Renal pelvis (tissue), 4 donors: Measurements from ENCODE around the gene SNX5. TPM values are rescaled to one million over a fixed set of nuclear protein-coding genes. Genes with fewer than 3 reads are reported as not detected.

Experiments used
- DNase-seq: peaks from one replicate; pipeline ENCODE4 v3.0.0-alpha.2; 2013
- polyA plus RNA-seq, 3 donors: library from polyadenylated mRNA; unstranded; fragments of 120-200 nt; gene quantifications; one replicate each; pipeline ENCODE4 v1.2.1, GENCODE V29; 2013; ENCODE audit not compliant: insufficient read length in 3 of 3

Gene SNX5
- polyA plus RNA-seq, 3 donors = 202 to 251 (median 232) TPM

DNA sequence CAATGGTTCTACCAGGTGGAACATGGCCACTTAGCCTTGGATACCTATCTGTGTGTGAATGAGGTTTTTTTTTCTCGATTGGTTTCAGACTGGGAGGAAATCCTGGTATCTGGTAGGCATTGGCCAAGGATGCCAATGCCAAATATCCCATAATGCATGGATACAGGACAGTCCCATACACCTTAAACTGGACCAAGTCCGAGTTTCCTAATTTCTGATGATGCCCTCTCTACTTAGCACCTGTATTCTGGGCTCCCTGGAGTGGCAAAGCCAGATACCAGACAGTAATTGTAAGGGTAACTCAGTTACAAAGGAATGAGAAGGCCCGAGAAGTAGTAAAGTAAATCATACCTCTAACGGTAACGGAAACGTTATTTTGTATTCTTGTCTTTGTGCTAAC, 17.9 kb downstream of the SNX5 start:
- no peak for DNase-seq

GRCh38 chr20:17949899-17950298, 18.7 kb downstream of the SNX5 start:
- DNase-seq = no peak

- DNase-seq = no peak
Measured at GRCh38 chr20:17948442-17948841, 20.2 kb downstream of the SNX5 start.

DNA sequence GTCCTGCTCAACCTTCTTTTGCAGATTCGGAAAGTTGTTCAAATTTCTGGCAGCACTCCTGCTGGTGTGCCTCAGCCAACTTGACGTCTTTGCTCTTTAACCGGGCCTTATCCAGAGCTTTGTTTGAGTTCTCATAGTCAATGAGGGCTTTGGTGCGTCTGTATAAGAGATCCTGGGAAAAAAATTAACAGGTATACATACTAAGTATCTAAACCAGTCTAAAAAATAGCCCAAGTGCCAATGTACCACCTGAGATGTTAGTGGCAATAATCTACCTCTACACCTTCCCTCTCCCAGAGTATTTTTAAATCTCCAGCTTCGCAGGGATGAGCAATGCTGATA, 21.1 kb downstream of the SNX5 start:
- DNase-seq = no peak

GRCh38 chr20:17946572-17947473, 21.8 kb downstream of the SNX5 start:
- DNase-seq = no peak

GRCh38 chr20:17946040-17946439, 22.6 kb downstream of the SNX5 start:
- DNase-seq = no peak

GRCh38 chr20:17944854-17945474, 23.6 kb downstream of the SNX5 start:
- no peak for DNase-seq

- DNase-seq = no peak
Measured at GRCh38 chr20:17943343-17943742, 25.3 kb downstream of the SNX5 start.

DNA sequence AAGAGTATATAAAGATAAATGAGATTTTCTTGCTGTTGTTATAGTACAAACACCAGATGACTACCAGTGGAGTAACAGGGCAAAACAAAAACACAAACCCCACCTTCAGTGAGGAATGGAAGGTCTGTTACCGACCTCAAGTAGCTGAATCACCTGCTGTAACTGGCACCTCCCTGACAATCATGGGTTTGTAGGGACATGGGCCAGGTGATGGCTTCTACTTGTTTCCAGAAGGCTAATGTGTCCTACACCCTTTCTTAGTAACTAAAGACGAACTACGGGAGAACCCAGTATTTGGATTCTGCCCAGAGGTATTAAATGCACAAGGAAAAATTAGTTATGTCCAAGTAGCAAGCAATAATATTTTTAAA, 26.8 kb downstream of the SNX5 start:
- DNase-seq = no peak

DNA sequence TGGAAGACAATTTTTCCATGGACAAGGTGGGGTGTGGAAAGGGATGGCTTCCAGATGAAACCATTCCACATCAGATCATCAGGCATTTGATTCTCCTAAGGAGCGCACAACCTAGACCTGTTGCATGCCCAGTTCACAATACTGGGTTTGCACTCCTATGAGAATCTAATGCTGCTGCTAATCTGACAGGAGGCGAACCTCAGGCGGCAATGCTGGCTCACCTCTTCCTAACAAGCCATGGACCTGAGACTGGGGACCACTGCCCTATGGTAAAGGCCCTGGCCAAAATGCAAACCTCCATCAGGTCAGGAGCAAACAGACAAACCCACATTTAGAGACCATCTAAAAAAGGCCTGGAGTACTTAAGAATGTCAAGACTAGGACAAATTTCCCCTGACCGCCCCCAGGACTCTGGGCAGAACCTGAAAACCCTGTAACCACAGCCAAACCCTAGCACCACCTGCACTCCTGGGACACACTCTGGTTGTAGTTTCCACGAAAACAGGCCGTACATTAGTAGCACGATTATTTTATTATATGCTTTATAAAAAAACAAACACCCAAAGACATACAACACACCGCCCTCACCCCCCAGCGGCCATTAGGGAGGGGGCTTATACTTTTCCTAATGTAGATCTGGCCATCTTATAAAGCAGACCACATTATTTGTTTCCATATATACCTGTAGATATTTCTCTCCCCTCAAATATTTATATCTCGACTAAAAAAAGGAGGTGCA, 27.3 kb downstream of the SNX5 start:
- DNase-seq = no peak

DNA sequence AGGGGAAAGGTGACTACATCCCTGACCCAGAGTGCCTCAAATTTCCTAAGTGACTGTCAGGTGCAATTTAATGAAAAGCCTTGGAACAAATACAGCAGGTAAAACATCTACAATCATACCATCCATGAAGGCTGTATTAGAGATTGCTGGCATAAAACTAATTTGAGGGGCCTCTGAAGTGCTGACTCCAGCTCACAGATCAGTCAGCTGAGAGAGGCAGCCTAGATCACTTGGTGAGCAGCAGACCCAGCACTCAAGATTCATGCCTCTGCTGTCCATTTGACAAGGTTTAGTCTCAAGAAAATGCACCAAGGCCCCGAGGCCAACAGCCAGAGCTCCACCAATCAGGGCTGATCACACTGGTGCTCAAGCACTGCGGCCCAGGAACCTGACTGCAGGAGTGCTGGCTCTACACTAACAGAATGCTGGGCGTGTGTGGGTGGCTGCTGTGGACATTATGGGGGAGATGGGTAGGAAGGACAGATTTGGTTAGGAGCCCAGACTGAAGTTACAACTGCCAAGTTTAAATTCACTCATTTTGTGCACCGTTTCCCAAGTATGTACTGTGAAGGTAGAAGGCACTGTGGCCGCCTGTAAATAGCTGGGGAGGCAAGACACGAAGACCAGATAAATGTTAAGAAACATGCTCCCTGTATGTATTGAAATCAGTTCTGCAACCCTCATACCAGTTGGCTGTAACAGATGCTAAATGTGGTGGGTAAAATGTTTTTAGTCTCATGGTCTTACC, 28.2 kb downstream of the SNX5 start:
- DNase-seq = no peak

DNA sequence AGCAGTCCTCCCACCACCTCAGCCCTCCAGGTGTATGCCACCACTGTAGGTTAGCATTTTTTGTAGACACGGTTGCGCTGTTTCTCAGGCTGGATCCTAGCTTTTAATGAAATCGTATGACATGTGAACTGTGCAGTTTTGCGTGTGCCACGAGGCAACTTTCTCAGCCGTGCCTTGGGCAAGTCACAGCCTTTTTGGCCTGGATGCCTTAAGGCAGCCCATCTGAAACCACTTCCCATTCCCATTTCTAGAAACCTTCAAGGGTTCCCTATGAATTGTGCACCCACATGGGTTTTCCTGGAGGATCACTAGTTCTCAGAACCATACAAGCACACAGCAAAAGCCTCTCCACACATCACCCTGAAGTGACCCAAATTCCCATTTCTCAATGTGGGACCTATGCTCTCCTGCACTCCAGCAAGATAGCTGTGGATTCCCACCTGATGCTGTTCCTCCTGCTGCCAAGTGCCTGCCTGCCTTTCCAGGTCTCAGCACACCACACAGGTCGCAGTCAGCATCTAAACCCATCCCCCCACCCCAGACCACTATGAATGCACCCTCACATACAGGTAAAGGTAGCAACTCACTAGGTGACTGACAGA, 28.9 kb downstream of the SNX5 start:
- no peak for DNase-seq

DNA sequence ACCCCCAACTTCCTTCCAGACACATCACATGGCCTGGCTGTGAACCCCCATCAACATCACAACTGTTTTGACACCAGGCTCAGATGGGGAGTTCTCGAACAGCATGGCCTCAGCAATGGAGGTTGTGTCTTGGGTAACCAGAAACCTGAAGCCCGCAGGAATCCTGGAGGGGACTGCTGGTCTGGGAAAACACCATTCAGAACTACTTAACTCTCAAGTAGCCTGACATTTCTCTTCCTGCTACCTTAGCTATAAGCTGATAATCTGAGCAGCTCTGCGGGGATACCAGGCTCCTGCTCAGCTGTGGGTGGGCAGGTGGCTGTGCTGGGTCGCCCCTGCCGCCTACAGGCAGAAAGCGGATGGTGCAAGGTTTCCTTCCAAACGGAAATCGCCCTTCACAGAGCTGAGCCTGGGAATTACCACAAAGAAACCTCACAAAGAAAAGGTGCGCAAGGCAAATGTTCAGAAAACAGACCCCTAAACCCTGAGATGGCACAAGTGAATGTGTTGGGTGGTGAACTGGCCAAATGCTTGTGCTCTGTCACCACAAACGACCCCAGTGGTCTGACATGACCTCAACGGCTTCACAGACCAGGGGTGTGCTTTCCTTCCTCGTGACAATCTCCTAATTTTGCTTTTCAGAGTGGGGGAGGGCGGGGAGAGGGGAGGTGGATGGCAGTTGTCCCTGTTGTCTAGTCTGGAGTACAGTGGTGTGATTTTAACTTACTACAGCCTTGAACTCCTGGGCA, 29.5 kb downstream of the SNX5 start:
- DNase-seq = peak; percentile 70

- peak; percentile 71 for DNase-seq
Measured at GRCh38 chr20:17936761-17937732, 31.5 kb downstream of the SNX5 start.

DNA sequence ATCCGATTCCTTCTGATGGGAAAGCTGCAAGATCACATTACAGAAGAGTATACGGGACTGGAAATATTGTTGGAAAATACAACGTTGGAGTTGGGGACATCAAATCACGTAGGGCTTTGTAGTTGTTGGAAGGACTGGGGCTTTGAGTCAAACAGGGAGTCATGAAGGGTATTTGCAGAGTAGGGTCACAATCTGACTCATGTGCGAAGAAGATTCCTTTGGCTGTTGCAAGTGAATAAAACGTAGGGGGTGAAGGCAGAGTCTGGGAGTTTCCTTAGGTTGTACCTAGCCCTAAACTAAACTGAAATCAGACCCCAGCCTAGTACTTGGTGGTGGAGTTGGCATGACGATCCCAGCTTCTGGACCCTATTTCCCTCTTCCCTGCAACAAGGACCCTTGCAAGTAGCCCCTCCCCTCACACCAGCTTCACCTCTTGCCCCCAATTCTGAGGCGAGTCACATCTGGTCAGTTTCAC, 32.3 kb downstream of the SNX5 start:
- DNase-seq = no peak

GRCh38 chr20:17935761-17936160, 32.8 kb downstream of the SNX5 start:
- no peak for DNase-seq

DNA sequence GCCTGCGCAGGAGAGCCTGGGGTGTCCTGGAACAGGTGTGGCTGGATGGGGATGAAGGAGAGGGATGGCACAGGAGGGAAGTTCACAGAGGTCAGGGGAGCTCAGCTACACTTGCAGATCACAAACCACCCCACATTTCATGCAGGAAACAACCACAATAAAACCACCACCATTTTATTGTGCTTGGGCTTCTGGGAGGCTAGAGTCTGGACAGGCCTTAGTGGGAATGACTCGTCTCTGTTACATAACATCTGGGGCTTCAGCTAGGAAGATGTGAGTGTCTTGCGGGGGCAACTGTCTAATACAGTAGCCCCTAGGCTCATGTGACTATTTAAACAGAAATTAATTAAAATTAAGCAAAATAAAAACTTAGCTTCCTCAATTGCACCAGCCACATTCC, 33.4 kb downstream of the SNX5 start:
- no peak for DNase-seq

DNA sequence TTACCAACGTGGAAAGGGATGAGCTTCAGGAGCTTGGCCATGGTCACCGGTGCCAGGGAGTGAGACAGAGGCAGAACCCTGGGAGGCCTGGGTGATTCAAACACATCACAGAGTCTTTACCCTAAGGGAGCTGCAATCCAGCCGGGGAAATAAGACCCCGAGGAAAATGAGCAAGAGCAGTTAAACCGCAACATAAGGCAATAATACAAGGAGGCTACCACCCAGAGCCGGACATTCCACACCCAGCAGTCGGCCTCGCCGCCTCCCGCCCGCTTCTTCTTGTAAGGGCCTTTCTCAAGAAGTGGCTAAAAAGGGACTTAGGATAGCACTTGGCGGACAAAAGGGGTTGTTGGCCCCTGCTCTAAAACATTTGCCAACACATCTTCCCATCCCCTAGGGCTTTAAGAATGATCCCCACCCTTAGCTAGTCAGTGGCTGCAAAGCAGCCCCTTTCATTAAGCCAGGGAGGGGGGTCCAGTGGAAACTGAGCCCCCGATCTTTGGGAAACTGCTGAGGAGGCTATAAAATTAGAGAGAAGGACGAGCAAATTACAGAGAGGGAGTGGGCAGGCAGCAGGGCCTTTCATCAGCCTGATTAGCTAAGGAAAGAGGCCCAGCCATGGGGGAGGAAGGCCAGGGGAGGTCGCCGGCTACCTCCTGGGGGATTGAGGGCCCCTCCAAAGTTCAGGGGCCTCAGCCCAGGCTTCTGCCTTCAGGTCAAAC, 34.3 kb downstream of the SNX5 start:
- no peak for DNase-seq

DNA sequence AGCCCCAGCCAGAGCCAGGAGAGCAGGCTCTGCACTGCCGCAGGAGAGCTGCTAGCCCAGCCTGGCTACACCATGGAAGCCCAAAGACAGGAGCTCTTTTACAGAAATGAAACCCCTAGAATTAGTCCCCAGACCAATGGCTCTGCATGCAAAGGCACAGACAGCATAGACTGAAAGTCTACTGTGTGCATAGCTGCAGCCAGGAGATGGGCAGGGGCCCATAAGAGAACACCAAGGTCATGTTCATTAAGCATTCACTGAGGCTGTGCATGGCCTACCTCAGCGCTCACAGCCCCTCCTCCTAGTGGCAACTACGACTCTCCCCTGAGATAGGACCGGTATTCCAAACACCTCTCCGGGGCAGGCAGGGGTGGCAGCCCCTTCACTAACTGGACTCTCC, 34.9 kb downstream of the SNX5 start:
- DNase-seq = no peak
